ENCODE data around the gene CCDC148.

Gene CCDC148

GRCh38 chr2:158207354-158207753 lies 249.2 kb downstream of the CCDC148 start:
- ATAC-seq (no peak), DNase-seq (no peak)

- DNase-seq (no peak), ATAC-seq (no peak)
These were observed 251.3 kb downstream of the CCDC148 start for GRCh38 chr2:158205215-158205614.

- DNase-seq = no peak
These were observed 251.8 kb downstream of the CCDC148 start for GRCh38 chr2:158204741-158205165.

GRCh38 chr2:158202161-158202815 lies 254.3 kb downstream of the CCDC148 start:
- no peak for ATAC-seq
- DNase-seq = no peak

More at GRCh38 chr2:158204741-158205165, 251.8 kb downstream of the CCDC148 start:
- no peak for ATAC-seq

GRCh38 chr2:158199928-158200650 lies 256.5 kb downstream of the CCDC148 start:
- DNase-seq = no peak
- no peak for ATAC-seq

GRCh38 chr2:158197940-158198339 lies 258.6 kb downstream of the CCDC148 start:
- ATAC-seq (no peak), DNase-seq (no peak)

GRCh38 chr2:158194229-158194628 lies 262.3 kb downstream of the CCDC148 start:
- DNase-seq (no peak), ATAC-seq (no peak)

- ATAC-seq (no peak), DNase-seq (no peak)
These were observed 263.8 kb downstream of the CCDC148 start for GRCh38 chr2:158192515-158193443.

GRCh38 chr2:158191076-158191895 lies 265.3 kb downstream of the CCDC148 start:
- DNase-seq (peak; percentile 11), ATAC-seq (peak; percentile 89)

GRCh38 chr2:158189526-158189925 lies 267.0 kb downstream of the CCDC148 start:
- DNase-seq = no peak
- ATAC-seq = no peak

- ATAC-seq (no peak), DNase-seq (no peak)
These were observed 268.6 kb downstream of the CCDC148 start for GRCh38 chr2:158187908-158188307.

GRCh38 chr2:158184556-158185343 lies 271.8 kb downstream of the CCDC148 start:
- DNase-seq (no peak), ATAC-seq (no peak)

- DNase-seq = no peak
- ATAC-seq = no peak
These were observed 272.6 kb downstream of the CCDC148 start for GRCh38 chr2:158184001-158184400.

GRCh38 chr2:158182676-158183295 lies 273.8 kb downstream of the CCDC148 start:
- ATAC-seq = no peak

GRCh38 chr2:158181171-158181570 lies 275.4 kb downstream of the CCDC148 start:
- ATAC-seq (no peak), DNase-seq (no peak)

More at GRCh38 chr2:158182676-158183295, 273.8 kb downstream of the CCDC148 start:
- DNase-seq = no peak

- ATAC-seq (no peak), DNase-seq (no peak)
These were observed 276.9 kb downstream of the CCDC148 start for GRCh38 chr2:158179660-158180059.

GRCh38 chr2:158178646-158179045 lies 277.9 kb downstream of the CCDC148 start:
- ATAC-seq (no peak), DNase-seq (no peak)

- ATAC-seq = no peak
These were observed 281.6 kb downstream of the CCDC148 start for GRCh38 chr2:158174956-158175355.

GRCh38 chr2:158174495-158174894 lies 282.1 kb downstream of the CCDC148 start:
- ATAC-seq (no peak), DNase-seq (no peak)

More at GRCh38 chr2:158174956-158175355, 281.6 kb downstream of the CCDC148 start:
- no peak for DNase-seq

- DNase-seq = no peak
- ATAC-seq = no peak
These were observed 283.8 kb downstream of the CCDC148 start for GRCh38 chr2:158172719-158173118.

All from stimulated activated naive CD8-positive, alpha-beta T cell treated with anti-CD3 and anti-CD28 coated beads, Interleukin-15, Interleukin-2, amounts not matched to agents 100 U/mL and 50 U/mL, for 24 hours (primary cell).